HG02610 (cell line): ENCODE measurements around the gene ACMSD.

ENCODE experiments used
- ATAC-seq: cut with Tn5 transposase; IDR thresholded peaks from one replicate; pipeline ENCODE4 v1.9.1; 2021; ENCODE audit warnings: mild to moderate bottlenecking, moderate library complexity; ENCODE audit not compliant: unreplicated experiment

ACMSD gene

DNA sequence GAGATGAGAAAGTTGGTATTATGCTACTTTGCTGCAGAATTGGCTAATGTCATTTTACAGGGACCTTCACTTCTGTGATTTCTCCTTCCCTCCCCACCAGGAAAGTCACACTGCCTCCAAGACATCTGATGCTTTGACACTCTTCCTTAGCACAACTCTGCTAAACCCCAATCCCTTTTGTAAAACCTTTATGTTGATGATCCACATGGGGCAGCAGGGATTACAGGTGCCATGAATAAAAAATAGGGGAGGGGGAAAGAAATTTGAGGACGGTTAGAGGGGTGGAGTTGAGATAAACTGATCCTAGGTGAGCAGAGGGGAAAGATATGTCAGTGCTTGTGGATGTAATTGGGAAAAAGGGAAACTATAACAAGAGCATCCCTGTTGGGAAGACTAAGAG is 106.6 kb downstream of the ACMSD start:
- no peak for ATAC-seq

DNA sequence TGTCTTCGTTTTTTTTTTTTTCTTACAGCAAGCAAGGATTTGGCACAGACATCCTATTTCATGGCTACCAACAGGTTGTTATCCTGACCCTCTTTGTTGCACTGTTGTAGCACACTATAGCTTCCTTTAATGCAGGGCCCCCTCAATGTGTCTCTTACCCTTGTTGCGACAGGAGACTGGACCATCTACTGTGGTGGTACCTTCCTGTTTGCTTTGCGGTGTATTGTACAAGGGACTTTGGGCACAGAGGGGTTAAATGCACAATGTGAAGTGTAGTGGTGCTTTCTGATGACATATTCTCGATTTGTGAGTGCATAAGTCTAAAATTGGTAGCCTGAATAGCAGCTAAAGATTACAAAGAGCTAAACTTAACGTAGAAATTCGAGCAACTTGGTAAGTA is 107.7 kb downstream of the ACMSD start:
- no peak for ATAC-seq

DNA sequence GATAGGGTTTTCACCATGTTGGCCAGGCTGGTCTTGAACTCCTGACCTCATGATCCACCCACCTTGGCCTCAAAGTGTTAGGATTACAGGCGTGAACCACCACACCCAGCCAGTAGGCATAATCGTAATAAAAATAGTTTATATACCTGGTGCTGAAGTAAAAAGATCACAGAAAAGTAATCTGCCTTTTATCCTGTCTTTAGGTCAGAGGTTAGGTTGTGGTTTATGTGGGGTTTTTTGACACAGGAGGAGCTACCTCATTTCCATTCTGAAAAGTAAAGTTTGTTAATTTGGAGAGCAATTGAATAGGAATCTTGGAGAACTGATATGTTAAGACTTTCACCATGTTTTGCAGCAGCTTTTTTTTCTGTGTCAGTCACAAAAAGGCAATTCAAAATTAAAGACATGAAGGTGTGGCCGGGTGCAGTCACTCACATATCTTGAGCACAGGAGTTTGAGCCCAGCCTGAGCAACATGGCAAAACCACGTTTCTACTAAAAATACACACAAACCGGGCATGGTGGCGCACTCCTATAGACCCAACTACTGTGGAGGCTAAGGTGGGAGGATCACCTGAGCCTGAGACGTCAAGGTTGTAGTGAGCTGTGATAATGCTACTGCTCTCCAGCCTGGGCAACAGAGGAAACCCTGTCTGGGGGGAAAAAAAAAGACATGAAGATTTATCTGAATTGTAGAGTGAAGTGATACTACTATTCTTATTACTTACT is 111.7 kb downstream of the ACMSD start:
- ATAC-seq, result no peak

DNA sequence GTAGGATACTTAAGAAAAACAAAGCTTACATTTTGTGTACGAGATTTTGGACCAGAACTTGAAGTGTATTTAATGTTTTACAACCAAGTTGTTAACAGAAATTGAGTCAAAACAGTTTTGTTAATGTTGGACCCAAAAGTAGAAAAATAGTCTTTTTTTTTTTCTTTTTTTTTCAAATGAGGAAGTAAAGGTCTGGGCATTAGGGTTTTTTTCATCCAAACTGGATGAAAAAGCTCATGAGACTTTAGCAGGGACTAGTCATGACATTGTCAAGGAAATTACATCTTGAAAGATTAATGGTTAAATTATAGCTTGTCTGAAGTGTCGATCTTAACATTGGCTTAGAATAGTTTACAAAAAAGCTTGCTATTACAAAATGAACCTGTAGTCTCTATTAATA is 112.5 kb downstream of the ACMSD start:
- ATAC-seq, result no peak
